ENCODE results near the gene SLMAP.

Gene SLMAP

DNA sequence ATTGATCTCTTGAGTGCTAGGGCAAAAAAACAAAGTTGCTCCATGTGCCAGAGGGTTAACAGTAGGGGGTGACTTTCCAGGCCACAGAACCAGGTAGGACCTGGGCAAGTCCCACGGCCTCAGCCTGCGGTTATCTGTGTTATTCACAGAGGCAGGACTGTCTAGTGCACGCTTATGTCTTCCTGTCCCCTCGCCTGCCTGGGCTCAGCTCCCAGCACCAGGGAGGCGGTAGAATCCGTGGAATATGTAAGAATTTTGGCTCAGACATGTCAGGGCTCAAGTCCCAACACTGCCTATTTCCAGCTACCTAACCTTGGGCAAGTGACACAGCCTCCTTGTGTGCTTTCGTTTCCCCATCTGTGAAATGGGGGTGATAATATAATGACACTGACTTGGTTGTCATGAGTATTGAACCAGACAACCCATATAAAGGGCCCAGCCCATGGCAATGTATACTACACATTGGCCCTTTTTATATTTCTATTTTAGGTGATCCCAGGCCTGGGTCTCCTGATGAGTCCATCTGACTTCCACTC is 207.8 kb downstream of the SLMAP start:
- no peak overlapping the region for H3K4me3 Mint-ChIP-seq
- peaks cover 18% of the 10 kb centered on the region for H3K4me1 Mint-ChIP-seq (ENCODE audit: low read depth)
- H3K27ac Mint-ChIP-seq = no peak overlapping the region
- no peaks in the 10 kb centered on the region for H3K27me3 Mint-ChIP-seq
- no peaks in the 10 kb centered on the region for H3K9me3 Mint-ChIP-seq
- no peaks in the 10 kb centered on the region for H3K36me3 Mint-ChIP-seq (ENCODE audit: low read depth)
- DNase-seq = no peak

DNA sequence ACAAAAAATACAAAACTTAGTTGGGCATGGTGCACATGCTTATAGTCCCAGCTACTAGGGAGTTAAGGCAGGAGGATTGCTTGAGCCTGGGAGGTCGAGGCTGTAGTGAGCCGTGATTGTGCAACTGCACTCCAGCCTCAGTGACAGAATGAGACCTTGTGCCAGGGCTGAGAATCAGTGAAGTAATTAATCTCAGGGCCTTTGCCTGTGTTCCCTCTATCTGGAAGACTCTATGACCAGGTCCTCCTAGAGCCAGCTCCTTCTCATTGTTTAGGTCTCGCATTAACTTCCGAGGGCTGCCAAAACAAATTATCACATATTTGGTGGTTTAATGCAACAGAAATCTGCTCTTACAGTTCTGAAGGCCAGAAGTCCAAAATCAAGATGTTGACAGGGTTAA is 210.7 kb downstream of the SLMAP start:
- Mint-ChIP-seq H3K27me3 (no peaks in the 10 kb centered on the region), H3K36me3 (ENCODE audit: low read depth) (no peaks in the 10 kb centered on the region), H3K9me3 (no peaks in the 10 kb centered on the region), H3K4me1 (ENCODE audit: low read depth) (peaks cover 14% of the 10 kb centered on the region), H3K27ac (no peak overlapping the region), H3K4me3 (no peak overlapping the region)
- DNase-seq = no peak

DNA sequence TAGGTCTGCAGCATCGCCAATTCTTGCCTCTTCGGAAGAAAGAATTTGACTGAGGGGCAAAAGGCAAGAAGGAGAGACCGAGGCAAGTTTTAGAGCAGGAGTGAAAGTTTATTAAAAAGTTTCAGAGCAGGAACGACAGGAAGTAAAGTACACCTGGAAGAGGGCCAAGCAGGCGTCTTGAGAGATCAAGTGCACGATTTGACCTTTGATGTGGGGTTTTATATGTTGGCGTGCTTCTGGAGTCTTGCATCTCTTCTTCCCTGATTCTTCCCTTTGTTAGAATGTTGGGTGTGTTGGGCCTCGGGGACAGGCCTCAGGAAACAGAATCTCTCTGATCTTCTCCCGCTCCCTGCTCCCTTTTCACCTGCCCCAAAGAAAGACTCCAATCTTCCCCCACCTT is 211.5 kb downstream of the SLMAP start:
- no peaks in the 10 kb centered on the region for H3K9me3 Mint-ChIP-seq
- H3K27ac Mint-ChIP-seq = no peak overlapping the region
- no peak overlapping the region for H3K4me3 Mint-ChIP-seq
- peaks cover 14% of the 10 kb centered on the region for H3K4me1 Mint-ChIP-seq (ENCODE audit: low read depth)
- no peaks in the 10 kb centered on the region for H3K27me3 Mint-ChIP-seq
- DNase-seq = no peak
- H3K36me3 Mint-ChIP-seq (ENCODE audit: low read depth) = no peaks in the 10 kb centered on the region

DNA sequence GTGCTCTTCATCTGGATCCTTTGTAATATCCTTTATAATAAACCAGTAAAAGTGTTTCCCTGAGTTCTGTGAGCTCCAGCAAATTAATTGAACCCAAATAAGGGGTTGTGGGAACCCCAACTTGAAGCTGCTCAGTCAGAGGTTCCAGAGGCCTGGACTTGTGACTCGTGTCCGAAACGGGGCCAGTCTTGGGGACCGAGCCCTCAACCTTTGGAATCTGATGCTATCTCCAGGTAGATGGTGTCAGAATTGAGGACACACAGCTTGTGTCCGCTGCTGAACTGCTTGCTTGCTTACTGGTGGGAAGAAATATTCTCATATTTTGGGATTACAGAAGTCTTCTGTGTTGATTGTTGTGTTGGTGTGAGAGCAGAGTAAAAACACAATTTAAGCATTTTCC is 212.4 kb downstream of the SLMAP start:
- Mint-ChIP-seq H3K4me1 (ENCODE audit: low read depth) (peaks cover 14% of the 10 kb centered on the region), H3K27me3 (no peaks in the 10 kb centered on the region)

DNA sequence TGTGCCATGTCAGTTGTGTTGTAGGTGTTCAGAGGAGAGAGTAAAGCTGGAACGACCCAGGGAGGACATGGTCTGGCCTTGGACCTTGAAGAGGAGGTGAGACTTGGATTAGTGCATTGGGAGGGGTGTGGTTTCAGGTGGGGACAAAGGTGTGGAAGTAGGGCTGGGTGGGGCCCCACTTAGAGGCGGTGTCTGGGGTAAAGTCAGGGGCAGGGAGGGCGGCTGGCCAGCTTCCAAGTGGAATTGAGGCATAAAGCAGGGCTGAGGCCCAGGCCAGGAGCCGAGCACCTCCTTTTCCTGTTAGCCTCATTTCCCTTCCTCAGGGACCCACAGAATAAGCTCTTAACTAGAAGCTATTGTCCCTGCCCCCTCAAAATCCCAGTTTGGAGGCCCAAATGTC is 215.9 kb downstream of the SLMAP start:
- DNase-seq = no peak
- H3K4me3 Mint-ChIP-seq = no peak overlapping the region
- H3K4me1 Mint-ChIP-seq (ENCODE audit: low read depth) = peaks cover 14% of the 10 kb centered on the region

More for the DNA sequence above, 212.4 kb downstream of the SLMAP start:
- Mint-ChIP-seq H3K9me3 (no peaks in the 10 kb centered on the region), H3K36me3 (ENCODE audit: low read depth) (no peaks in the 10 kb centered on the region), H3K4me3 (no peak overlapping the region), H3K27ac (no peak overlapping the region)
- no peak for DNase-seq

DNA sequence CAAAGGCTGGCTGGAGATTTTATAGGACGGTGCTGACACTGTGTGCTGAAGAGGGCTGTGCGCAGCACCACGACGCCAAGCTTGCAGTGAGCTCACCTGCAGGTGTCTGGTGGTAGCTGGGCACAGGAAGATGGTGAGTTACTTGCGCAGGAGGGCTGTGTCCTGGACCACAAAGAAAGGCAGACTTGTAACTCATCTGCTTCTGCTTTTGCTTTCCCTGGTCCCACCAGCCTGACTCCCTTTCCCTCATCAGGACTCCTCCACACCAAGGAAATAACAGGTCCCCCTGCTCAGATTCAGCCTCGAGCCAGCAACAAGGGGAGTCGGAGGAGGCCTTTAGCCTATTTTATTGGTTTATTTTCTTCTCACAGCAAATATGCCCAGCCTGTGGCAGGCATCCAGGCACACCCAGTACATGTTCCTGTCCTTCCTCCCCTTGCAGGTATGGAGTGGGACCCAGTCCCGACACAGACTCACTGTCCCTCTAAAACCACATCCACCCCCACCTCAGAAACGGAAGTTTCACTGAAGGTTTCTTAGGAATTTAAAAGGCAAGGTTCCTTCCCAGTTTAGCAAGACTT is 216.5 kb downstream of the SLMAP start:
- H3K36me3 Mint-ChIP-seq (ENCODE audit: low read depth) = no peaks in the 10 kb centered on the region

More for the DNA sequence above, 215.9 kb downstream of the SLMAP start:
- Mint-ChIP-seq H3K9me3 (no peaks in the 10 kb centered on the region), H3K27ac (no peak overlapping the region), H3K36me3 (ENCODE audit: low read depth) (no peaks in the 10 kb centered on the region), H3K27me3 (no peaks in the 10 kb centered on the region)

DNA sequence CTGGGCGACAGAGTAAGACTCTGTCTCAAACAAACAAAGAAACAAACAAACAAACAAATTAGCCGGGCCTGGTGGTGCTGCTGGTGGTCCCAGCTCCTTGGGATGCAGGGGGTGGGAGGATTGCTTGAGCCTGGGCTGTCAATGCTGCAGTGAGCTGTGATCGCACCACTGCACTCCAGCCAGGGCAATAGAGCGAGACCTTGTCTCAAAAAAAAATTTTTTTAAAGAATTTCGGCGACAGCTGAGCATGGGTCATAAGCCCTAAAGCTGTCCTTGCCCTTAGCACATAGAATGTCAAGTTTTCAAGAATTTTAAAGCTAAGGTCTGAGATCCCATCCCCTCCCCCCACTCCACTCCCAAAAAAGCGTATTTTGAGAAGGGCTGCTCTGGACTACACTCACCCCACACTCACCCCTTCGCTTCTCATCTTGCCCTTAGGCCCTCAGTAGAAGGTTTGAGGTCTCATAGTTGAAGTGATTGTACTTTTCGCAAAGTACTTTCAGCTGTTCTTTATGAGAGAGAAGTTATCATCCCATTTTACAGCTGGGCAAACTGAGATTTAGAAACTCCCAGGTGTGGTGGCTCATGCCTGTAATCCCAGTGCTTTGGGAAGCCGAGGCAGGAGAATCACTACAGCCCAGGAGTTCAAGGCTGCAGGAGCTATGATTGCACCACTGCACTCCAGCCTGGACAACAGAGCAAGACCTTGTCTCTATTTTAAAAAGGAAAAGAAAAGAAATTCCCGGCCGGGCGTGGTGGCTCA is 217.8 kb downstream of the SLMAP start:
- no peak for DNase-seq
- Mint-ChIP-seq H3K27ac (no peak overlapping the region), H3K4me1 (ENCODE audit: low read depth) (no peaks in the 10 kb centered on the region), H3K27me3 (no peaks in the 10 kb centered on the region), H3K36me3 (ENCODE audit: low read depth) (no peaks in the 10 kb centered on the region), H3K9me3 (no peaks in the 10 kb centered on the region), H3K4me3 (no peak overlapping the region)

More for the DNA sequence above, 216.5 kb downstream of the SLMAP start:
- Mint-ChIP-seq H3K27me3 (no peaks in the 10 kb centered on the region), H3K27ac (no peak overlapping the region), H3K9me3 (no peaks in the 10 kb centered on the region), H3K4me1 (ENCODE audit: low read depth) (peaks cover 7% of the 10 kb centered on the region), H3K4me3 (no peak overlapping the region)
- DNase-seq = no peak

DNA sequence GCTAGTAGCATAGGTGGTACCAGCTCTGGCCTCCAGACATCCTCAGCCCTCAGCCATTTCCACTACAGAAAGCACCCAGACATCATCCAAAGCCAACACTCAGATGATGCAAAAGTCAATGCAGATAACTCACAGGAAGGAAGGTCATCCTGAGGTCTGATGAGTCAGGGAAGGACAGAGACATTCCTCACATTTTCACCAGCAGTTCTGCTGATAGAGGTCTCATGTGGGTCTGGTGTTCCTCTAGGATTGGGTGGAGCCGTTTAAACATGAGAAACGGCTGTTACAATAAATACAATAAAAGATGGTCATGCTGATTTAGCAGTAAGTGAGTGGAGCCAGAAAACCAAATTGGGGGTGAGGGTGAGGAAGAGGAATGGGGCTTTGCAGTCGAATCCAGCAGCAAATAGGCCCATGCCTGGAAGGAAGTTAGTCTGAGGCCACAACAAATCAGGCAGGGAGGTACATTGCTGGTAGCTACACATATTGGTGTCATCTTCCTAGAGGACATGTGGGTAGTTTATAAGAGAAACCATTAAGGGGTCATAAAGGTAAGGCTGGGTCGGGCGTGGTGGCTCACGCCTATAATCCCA is 218.8 kb downstream of the SLMAP start:
- H3K9me3 Mint-ChIP-seq = no peaks in the 10 kb centered on the region
- H3K4me3 Mint-ChIP-seq = no peak overlapping the region
- no peaks in the 10 kb centered on the region for H3K4me1 Mint-ChIP-seq (ENCODE audit: low read depth)
- H3K27ac Mint-ChIP-seq = no peak overlapping the region
- no peak for DNase-seq
- no peaks in the 10 kb centered on the region for H3K36me3 Mint-ChIP-seq (ENCODE audit: low read depth)
- no peaks in the 10 kb centered on the region for H3K27me3 Mint-ChIP-seq

DNA sequence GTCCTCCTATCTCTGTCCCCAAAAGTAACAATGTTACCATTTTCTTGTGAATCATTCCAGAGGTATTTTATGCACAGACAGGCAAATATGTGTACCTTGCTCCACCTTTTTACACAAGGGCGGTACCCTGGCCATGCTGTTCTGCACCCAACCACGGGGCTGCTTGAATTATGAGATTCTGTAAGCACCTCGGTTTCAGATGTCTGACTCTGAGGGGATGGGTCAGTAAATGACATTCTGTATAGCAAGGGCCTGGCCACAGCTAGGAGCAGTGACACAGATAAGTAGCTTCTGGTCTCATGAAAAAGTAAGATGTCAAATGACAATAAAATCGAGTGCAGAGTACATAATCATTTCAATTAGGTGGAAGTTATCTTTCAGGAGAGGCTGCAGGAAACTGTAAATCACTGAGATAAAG is 221.7 kb downstream of the SLMAP start:
- Mint-ChIP-seq H3K27ac (no peak overlapping the region), H3K36me3 (ENCODE audit: low read depth) (no peaks in the 10 kb centered on the region), H3K4me1 (ENCODE audit: low read depth) (peaks cover 5% of the 10 kb centered on the region), H3K4me3 (no peak overlapping the region), H3K9me3 (no peaks in the 10 kb centered on the region), H3K27me3 (no peaks in the 10 kb centered on the region)
- DNase-seq = no peak

DNA sequence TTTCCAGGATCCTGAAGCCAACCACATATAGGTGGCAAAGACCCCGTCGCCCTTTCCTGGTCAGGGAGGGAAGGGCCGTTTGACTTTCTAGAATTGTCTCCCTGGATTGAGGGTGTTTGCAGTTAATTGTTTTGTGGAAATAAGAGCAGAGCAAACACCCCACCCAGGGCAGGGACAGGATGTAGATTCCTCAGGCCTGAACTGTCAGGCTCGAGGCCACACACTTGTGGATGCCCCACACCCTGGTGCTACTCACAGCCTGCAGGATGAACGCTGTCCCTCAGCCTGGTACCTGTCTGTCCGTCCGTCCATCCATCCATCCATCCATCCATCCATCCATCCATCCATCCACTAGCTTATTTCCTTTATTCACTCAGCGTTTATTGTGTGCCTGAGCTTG is 222.2 kb downstream of the SLMAP start:
- H3K4me3 Mint-ChIP-seq = no peak overlapping the region
- no peaks in the 10 kb centered on the region for H3K9me3 Mint-ChIP-seq
- no peak for DNase-seq
- no peaks in the 10 kb centered on the region for H3K27me3 Mint-ChIP-seq
- no peak overlapping the region for H3K27ac Mint-ChIP-seq
- no peaks in the 10 kb centered on the region for H3K36me3 Mint-ChIP-seq (ENCODE audit: low read depth)
- peaks cover 10% of the 10 kb centered on the region for H3K4me1 Mint-ChIP-seq (ENCODE audit: low read depth)
